Measurements from ENCODE around the gene CDK17.
"Not testable (repeated sequence)": the region's sequence is repeated elsewhere in the genome, so short reads cannot be mapped to it uniquely, and the experiment has no call there.

Gene CDK17

DNA sequence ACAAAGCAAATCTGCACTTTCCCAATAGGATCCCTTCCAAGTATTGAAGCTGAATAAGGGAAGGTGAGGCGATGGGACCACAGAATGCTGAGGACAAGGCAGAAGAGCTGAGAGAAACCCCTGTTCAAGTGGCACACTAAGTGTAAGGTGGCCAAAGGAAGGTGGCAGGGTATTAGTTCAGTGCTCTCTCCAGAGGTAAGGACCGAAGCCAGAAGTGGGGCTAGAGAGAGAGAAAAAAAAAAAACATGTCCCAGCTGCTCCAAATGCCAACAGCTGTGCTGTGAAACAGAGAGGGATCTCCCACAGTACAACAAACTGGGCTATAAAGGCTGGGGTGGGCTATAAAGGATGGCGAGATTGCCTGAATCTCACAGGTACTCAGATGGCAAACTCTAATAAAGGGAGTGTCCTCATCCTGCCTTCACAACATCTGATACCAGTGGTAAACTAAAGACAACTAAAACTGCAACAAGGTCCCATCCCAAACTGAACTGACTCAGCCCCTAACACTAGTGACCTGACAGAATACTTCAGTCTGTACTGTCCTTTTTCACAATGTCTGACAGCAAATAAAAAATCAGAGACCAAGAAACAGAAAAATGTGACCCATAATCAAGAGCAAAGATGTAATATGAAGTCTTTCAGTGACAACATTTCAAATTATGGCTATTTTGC, 47.9 kb downstream of the CDK17 start:
- no peak for DNase-seq

DNA sequence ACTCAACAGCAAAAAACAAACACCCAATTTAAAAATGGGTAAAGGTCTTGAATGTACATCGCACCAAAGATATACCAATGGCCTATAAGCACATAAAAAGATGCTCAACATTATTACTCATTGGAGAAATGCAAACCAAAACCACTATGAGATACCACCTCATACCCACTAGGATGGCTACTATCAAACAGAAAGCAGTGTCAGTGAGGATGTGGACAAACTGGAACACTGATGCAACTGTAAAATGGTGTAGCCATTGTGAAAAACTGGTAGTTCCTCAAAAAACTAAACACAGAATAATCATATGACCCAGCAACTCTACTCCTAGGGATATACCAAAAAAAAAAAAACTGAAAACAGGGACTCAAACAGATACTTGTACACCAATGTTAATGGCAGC, 49.3 kb downstream of the CDK17 start:
- no peak for DNase-seq

DNA sequence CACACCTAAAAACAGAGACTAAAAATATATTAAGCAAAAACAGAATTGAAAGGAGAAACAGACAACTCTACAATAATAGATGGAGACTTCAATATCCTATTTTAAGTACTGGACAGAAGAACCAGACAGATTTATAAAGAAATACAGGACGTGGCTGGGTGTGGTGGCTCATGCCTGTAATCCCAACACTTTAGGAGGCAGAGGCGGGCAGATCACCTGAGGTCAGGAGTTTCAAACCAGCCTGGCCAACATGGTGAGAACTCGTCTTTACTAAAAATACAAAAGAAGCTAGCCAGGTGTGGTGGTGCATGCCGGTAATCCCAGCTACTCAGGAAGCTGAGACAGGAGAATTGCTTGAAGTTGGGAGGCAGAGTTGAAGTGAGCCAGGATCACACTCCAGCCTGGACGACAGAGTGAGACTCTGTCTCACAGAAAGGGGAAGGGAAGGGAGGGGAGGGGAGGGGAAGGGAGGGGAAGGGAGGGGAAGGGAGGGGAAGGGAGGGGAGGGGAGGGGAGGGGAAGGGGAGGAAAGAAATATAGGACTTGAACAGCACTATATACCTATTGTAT, 53.0 kb downstream of the CDK17 start:
- DNase-seq, result no peak

DNA sequence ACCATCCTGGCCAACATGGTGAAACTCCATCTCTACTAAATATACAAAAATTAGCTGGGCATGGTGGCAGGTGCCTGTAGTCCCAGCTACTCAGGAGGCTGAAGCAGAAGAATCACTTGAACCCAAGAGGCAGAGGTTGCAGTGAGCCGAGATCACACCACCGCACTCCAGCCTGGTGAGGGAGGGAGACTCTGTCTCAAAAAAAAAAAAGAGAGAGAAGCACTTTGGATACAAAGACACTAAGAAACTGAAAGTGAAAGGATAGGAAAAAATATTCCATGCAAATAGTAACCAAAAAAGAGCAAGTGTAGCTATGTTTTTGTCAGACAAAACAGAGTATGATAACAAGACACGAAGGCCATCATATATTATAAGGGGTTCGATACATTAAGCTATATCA, 53.5 kb downstream of the CDK17 start:
- not testable (repeated sequence) for DNase-seq

DNA sequence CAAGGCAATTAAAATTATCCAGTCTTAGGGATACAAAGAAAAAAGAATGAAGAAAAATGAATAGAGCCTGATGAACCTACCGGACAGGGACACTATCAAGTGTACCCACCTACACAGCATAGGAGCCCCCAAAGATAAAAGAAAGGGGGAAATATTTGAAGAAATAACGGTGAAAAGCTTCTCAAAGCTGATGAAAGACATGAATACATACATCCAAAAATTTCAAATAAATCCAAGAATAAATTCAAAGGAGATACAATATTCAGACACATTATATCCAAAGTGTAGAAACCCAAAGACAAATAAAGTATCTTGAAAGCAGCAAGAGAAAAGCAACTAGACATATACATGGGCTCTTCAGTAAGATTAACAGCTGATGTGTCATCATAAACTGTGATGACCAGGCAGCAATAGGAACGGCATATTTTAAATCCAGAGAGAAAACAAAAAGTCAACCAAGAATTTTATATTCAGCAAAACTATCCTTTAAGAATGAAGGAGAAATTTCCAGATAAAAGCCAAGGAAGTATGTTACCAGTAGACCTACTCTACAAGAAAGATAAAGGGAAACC, 56.0 kb downstream of the CDK17 start:
- no peak for DNase-seq

DNA sequence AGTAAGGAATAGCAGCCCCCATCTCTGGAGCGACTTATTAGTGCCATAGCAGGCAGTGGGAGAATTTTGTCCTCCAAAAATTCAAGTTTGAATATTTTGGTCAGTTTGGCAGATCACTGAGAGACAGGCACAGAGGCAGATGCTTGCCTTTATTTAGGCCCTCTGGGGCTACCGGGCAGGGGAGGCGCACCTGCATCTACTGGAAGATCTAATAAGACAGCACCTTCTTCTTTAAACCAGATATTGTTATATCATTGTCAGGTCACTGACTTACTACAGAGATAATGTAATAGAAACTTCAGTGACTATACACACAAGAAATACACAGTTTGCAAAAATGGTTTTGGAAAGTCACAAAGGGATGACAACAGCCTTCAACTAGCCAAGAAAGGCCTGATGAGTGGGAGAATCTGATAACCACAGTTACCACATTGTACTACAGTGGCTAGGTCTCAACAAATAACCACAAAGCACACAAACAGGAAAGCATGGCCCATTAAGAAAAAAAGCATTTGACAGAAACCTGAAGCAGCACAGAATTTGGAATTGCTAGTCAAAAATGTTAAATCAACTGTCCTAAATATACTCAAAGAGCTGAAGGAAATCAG, 56.8 kb downstream of the CDK17 start:
- DNase-seq, result no peak

DNA sequence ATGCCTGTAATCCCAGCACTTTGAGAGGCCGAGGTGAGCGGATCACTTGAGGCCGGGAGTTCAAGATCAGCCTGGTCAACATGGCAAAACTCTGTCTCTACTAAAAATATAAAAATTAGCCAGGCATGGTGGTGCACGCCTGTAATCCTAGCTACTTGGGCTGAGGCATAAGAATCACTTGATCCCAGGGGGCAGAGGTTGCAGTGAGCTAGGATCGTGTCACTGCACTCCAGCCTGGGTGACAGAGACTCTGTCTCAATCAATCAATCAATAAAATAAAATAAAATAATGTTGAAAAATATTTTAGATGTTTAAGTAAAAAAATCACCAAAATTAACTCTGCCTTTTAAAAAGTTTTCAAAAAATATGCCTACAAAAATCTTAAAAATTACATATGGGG, 60.6 kb downstream of the CDK17 start:
- not testable (repeated sequence) for DNase-seq

DNA sequence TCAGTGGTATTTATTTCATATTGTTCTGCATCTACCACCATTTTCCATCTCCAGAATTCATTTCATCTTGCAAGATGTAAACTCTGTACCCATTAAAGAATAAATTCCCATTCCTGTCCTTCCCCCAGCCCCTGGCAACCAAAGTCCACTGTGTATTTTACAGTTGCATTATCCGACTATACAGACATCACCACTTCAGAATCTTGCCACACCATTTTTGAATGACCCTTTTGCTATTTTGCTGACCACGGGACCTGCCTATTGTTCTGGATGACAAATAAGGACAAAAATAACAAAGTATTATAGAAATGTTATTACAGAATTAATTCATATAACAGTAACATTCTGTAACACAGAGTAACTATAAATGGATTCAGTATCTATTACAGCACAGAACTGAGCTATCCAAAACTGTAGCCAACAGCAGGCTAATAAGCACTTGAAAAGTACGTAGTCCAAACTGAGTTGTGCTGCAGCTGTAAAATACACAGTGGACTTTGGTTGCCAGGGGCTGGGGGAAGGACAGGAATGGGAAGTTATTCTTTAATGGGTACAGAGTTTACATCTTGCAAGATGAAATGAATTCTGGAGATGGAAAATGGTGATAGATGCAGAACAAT, 61.3 kb downstream of the CDK17 start:
- no peak for DNase-seq

DNA sequence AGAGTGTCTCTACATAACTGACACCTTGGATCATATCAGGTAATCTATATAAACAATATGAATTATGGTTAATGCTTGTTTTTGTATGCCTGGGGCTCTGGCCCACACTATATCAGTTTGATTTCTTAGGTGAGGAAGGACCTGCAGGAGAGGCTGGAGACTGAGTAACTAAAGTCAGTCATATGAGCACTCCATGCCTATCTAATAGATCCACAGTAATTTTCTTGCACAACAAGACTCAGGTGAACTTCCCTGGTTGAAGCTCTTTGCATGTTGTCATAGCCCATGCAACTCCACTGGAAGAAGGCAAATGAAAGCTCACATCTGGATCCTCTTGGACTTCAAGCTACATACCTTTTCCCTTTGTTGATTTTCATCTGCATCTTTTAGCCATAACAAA, 62.3 kb downstream of the CDK17 start:
- DNase-seq, result no peak

DNA sequence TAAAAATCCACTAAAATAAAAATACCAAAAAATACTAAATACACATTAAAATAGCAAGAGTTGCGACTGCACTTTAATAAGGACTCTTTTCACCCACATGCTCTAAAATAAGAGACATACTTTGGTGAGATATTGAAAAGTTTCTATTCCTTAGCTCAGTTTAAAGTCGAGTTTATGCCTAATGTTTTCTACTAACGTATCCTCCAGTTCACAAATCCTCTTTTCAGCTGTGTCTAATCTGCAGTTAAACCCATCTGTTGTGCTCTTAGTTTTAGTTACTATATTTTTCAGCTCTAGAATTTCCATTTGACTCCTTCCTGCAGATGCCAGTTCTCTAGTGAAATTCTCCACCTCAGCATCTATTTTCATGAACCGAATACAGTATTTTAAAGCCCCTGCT, 63.8 kb downstream of the CDK17 start:
- no peak for DNase-seq

DNA sequence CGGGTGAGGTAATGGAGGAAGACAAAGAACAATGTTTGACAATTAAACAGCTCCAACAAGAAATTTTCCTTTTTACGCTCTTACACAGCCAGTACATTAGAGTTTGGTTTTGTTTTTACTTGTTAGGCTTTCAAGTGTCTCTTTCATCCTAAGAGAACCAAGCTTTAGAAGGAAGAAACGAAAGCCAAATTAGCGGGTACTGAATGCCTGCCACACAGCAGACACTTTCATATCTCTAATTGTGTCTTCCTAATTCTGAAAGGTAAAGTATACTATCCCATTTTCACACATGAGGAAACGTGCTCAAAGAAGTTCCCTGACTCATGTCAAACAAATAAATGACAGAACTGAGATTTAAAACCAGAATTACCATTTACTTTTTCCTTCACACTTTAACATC, 65.0 kb downstream of the CDK17 start:
- no peak for DNase-seq

DNA sequence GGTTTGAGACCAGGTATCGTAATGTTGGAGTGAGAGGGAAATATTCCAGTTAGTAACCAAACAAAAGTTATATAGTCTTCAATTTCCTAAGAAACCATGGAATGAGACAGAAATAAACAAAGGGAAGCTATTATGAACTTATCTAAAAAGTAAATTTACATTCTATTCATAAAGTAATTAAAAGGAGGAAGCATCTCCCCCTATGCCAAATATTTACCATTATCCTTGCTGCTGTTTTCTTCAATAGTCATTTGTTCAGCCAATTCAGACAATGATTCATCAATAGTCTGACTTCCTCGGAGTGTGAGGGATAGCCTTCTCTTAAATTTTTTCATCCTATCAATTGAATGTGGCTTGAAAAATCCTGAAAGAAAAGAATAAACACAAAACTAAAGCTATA, 65.7 kb downstream of the CDK17 start:
- DNase-seq, result no peak

DNA sequence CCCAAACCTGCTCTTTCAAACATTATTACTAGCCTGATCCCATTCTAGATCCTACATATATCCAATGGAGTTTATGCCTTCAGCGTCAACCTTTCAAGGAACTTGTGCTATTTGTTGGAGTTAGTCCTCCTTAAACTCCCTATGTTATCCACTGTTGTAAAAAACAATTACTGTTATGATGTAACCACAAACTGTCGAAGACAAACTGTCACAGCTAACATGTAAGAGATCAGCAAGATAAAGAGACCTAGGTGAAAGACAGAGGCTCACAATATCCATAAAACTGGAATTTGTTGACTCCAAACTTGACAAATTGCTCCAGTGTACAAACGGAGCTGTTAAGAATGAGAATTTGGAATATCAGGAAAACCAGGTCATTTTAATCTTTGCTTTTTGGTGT, 70.7 kb downstream of the CDK17 start:
- DNase-seq, result no peak

DNA sequence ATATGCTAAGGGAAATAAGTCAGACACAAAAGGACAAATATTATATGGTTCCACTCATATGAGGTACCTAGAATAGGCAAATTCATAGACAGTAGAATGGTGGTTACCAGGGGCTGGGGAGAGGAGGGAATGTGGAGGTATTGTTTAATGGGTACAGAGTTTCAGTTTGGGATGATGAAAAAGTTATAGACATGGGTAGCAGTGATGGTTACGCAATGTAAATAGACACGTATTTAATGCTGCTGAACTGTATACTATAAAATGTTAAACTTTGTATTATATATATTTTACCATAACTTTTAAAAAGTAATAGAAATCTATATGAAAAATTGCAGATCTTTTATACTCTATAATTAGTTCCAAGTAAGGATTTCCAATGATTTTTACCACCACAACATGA, 71.2 kb downstream of the CDK17 start:
- no peak for DNase-seq

DNA sequence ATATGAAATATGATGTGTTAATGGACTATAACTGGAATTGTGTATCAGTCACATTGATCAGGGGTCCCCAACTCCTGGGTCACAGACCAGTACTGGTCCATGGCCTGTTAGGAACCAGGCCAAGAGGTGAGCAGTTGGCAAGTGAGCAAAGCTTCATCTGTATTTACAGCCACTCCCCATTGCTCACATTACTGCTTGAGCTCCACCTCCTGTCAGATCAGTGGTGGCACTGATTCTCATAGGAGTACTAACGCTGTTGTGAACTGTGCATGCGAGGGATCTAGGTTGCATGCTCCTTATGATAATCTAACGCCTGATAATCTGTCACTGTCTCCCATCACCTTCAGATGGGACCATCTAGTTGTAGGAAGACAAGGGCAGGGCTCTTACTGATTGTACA, 72.3 kb downstream of the CDK17 start:
- DNase-seq, result no peak

DNA sequence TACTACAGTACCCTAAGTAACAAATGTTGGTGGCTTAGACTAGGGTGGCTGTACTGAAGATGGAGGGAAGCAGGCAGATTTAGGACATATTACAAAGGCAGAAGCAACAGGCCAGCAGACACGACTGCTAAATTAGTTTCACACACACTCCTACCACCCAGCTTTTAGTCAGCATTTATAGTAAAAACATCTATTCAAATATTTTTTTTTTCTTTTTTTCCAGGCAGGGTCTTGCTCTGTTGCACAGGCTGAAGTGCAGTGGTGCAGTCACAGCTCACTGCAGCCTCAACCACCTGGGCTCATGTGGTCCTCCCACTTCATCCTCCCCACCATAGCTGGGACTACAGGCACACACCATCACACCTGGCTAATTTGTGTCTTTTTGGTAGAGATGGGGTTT, 72.9 kb downstream of the CDK17 start:
- DNase-seq, result no peak

DNA sequence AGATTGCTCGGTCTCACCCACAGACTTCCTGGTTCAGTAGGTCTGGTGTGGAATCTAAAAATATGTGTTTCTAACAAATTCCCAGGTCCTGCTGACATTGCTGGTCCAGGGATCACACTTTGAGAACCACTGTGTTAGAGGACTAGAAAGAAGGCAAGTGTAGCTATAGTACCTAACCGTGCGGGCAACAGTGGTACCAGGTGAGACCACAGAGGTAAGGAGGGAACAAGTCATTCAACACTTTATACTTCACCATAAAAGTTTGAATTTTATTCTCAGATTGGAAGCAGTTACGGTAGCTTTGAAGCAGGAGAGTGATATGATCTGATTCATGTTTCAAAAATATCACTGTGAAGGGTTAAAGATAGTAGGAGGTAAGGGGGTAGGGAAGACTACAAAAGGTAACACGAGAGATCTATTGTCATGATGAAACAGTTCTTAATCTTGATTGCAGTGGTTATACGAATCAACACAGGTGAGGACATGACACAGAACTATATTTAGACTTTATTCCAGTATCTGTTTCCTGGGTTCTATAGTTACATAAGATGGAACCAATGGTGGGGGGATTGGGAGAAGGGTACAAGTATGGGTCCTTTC, 73.5 kb downstream of the CDK17 start:
- DNase-seq, result no peak

DNA sequence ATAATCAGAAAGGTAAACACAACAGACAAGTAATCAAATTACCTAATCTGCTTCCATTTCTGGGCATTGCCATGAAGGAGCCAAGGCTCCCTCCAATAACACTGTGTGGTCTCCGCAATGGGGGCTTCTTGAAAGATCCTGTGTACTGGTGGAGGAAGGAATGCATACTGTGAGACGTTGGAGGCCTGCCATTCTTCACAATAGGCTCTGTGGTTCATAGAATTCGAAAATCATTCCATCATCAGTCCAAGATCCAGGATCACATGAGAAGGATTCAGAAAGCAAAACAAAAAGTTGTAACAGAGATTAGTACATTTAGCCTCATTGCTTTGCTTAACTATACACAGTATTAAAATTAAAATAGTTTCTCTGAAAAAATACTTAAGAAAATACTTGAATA, 76.3 kb downstream of the CDK17 start:
- DNase-seq, result no peak

DNA sequence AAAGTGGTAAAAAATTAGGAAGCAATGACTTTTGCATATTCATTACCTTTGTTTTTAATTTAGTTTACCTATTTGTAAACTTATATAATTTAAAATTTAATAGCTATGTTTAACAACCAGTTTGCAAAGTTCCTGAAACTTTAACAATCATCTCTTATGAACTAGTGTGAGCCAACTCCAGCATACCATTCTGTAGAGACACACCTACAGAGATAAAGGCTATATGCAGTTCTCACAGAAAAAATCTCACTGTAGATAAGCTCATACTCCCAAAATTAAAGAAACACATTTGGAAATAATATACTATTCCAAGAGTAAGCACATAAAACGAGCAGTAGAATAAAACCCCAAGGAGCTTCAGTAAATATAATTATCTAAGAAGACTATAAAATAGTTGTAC, 77.5 kb downstream of the CDK17 start:
- DNase-seq, result no peak

DNA sequence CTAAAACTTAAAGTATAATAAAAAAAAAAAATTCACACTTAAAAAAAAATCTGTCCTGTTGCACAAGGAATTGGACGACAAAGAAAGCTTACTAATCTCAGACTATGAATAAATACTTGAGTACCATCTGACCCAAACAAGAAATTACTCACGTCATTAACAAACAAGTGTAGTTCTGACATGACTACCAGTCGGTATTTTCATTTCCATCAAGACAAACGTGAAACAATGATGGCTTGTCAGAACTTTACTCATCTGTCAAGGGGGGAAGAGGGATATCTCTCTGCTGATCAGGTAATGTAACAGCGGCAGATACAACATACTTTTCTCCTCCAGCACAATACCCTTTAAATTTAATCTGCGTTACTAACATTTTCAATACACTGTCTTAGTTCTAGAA, 78.3 kb downstream of the CDK17 start:
- no peak for DNase-seq

DNA sequence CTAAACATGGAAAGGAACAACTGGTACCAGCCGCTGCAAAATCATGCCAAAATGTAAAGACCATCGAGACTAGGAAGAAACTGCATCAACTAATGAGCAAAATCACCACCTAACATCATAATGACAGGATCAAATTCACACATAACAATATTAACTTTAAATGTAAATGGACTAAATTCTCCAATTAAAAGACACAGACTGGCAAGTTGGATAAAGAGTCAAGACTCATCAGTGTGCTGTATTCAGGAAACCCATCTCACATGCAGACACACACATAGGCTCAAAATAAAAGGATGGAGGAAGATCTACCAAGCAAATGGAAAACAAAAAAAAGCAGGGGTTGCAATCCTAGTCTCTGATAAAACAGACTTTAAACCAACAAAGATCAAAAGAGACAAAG, 82.4 kb downstream of the CDK17 start:
- not testable (repeated sequence) for DNase-seq

DNA sequence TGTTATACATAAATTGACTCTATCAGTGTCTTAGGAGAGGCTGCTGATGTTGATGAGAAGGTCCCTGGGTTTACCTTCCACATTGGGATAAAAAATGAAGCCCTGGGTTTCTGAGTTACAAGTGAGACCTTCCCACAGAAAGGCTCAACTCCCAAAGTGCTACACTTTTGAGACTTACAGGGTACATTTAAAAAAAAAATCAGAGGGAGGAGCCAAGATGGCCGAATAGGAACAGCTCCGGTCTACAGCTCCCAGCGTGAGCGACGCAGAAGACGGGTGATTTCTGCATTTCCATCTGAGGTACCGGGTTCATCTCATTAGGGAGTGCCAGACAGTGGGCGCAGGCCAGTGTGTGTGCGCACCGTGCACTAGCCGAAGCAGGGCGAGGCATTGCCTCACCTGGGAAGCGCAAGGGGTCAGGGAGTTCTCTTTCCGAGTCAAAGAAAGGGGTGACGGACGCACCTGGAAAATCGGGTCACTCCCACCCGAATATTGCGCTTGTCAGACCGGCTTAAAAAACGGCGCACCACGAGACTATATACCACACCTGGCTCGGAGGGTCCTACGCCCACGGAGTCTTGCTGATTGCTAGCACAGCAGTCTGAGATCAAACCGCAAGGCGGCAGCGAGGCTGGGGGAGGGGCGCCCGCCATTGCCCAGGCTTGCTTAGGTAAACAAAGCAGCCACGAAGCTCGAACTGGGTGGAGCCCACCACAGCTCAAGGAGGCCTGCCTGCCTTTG, 84.3 kb downstream of the CDK17 start:
- not testable (repeated sequence) for DNase-seq

DNA sequence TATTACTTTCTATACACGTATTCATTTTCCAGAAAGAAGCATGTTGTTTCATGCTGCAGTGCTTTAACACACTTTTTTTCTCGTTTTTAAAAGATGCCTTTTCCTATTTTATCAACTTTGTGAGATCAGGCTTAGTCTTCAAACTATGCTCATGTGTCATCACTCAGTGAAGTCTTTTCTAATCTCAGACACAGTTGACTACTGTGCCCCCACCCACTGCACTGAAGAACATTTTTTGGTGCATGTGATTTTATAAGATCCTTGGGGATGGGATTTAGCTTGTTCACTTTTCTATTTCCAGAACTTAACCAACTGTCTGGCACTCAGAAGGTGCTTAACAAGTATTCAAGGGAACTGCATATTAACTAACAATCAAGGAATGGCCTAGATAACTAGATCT, 85.5 kb downstream of the CDK17 start:
- no peak for DNase-seq

All from GOT3 (cell line).